GM23338 (cell line): Measurements from ENCODE around the gene PGGT1B. TPM values are rescaled to one million over a fixed set of nuclear protein-coding genes. Genes with fewer than 3 reads are reported as not detected.

ENCODE experiments used
- ATAC-seq: fragments of 200-7000 bp; cut with Tn5 transposase; 3 replicates; pipeline ENCODE4 v1.9.1; 2020
- DNase-seq: peaks from one replicate; pipeline ENCODE4 v3.0.0-alpha.2; 2015; ENCODE audit warnings: low spot score
- H2AFZ ChIP-seq: fragments of 200-600 bp; sonication (generic); 2 replicates; pipeline ENCODE4 v1.8.0; 2016; ENCODE audit warnings: antibody characterized with exemption, mild to moderate bottlenecking, moderate library complexity
- H3F3A ChIP-seq: fragments of 200-600 bp; sonication (generic); replicated peaks from 2 replicates; pipeline ENCODE4 v1.8.0; 2017; ENCODE audit warnings: antibody characterized with exemption, mixed run types, low read depth
- H3K27ac ChIP-seq: fragments of 200-600 bp; sonication (generic); 2 replicates; pipeline ENCODE4 v1.6.1; 2016; ENCODE audit warnings: low read depth
- H3K27me3 ChIP-seq: fragments of 200-600 bp; sonication (generic); 2 replicates; pipeline ENCODE4 v1.8.0; 2016; ENCODE audit warnings: mild to moderate bottlenecking, mixed run types, moderate library complexity; ENCODE audit not compliant: insufficient read depth
- H3K36me3 ChIP-seq: fragments of 200-600 bp; sonication (generic); 2 replicates; pipeline ENCODE4 v1.8.0; 2016; ENCODE audit warnings: mild to moderate bottlenecking; ENCODE audit not compliant: insufficient read depth
- H3K4me1 ChIP-seq: fragments of 200-600 bp; sonication (generic); 2 replicates; pipeline ENCODE4 v1.8.0; 2016; ENCODE audit warnings: mild to moderate bottlenecking, moderate library complexity; ENCODE audit not compliant: insufficient read depth
- H3K4me2 ChIP-seq: fragments of 200-600 bp; sonication (generic); 2 replicates; pipeline ENCODE4 v1.7.1; 2017; ENCODE audit warnings: mixed run types
- H3K4me3 ChIP-seq: fragments of 200-600 bp; sonication (generic); 2 replicates; pipeline ENCODE4 v1.6.1; 2016; ENCODE audit warnings: mixed run types
- H3K79me2 ChIP-seq: fragments of 200-600 bp; sonication (generic); replicated peaks from 2 replicates; pipeline ENCODE4 v1.8.0; 2017; ENCODE audit warnings: mild to moderate bottlenecking; ENCODE audit not compliant: insufficient read depth
- H3K9me2 ChIP-seq: fragments of 200-600 bp; sonication (generic); 2 replicates; pipeline ENCODE4 v1.8.0; 2017; ENCODE audit not compliant: insufficient read depth
- H4K20me1 ChIP-seq: fragments of 200-600 bp; sonication (generic); replicated peaks from 2 replicates; pipeline ENCODE4 v1.8.0; 2017; ENCODE audit warnings: mild to moderate bottlenecking; ENCODE audit not compliant: insufficient read depth
- H3K27ac Mint-ChIP-seq: 2 replicates; pipeline ENCODE4 v1.8.0; 2020; ENCODE audit warnings: inconsistent platforms, mild to moderate bottlenecking, moderate library complexity, mixed read lengths
- H3K27me3 Mint-ChIP-seq: 3 replicates; pipeline ENCODE4 v1.8.0; 2022; ENCODE audit warnings: low read depth, mild to moderate bottlenecking, moderate library complexity, mixed read lengths, inconsistent platforms; ENCODE audit not compliant: insufficient read depth, poor library complexity
- H3K36me3 Mint-ChIP-seq: 3 replicates; pipeline ENCODE4 v1.8.0; 2021; ENCODE audit warnings: low read depth, mild to moderate bottlenecking, inconsistent platforms, moderate library complexity, mixed read lengths
- H3K4me1 Mint-ChIP-seq: 3 replicates; pipeline ENCODE4 v1.8.0; 2020; ENCODE audit warnings: mild to moderate bottlenecking, inconsistent platforms, mixed read lengths
- H3K4me3 Mint-ChIP-seq: 3 replicates; pipeline ENCODE4 v1.8.0; 2021; ENCODE audit warnings: moderate library complexity, mild to moderate bottlenecking, inconsistent platforms, mixed read lengths
- H3K9me3 Mint-ChIP-seq: 3 replicates; pipeline ENCODE4 v1.8.0; 2020; ENCODE audit warnings: moderate library complexity, mild to moderate bottlenecking, inconsistent platforms, mixed read lengths
- CREB1 ChIP-seq: fragments of 250-450 bp; sonication (Bioruptor Pico); IDR thresholded peaks from 2 replicates; pipeline ENCODE4 v1.5.0; 2020; ENCODE audit warnings: low read depth, mild to moderate bottlenecking, moderate library complexity
- EZH2 ChIP-seq: fragments of 200-600 bp; sonication (generic); IDR thresholded peaks from one replicate; pipeline ENCODE4 v1.8.0; 2017; ENCODE audit warnings: antibody characterized with exemption, mild to moderate bottlenecking, low read depth; ENCODE audit not compliant: unreplicated experiment
- EZH2phosphoT487 ChIP-seq: fragments of 200-600 bp; sonication (generic); IDR thresholded peaks from one replicate; pipeline ENCODE4 v1.8.1; 2018; ENCODE audit warnings: antibody characterized with exemption; ENCODE audit not compliant: unreplicated experiment
- NANOG ChIP-seq: IDR thresholded peaks from 2 replicates; pipeline ENCODE4 v1.6.1; 2016; ENCODE audit warnings: antibody characterized with exemption, borderline replicate concordance
- POLR2AphosphoS5 ChIP-seq: IDR thresholded peaks from 2 replicates; pipeline ENCODE4 v1.6.1; 2016; ENCODE audit warnings: antibody characterized with exemption, low read depth
- STAT1 ChIP-seq: IDR thresholded peaks from one replicate; pipeline ENCODE4 v1.6.1; 2016; ENCODE audit warnings: antibody characterized with exemption; ENCODE audit not compliant: unreplicated experiment
- ZNF114 ChIP-seq: fragments of 250-450 bp; sonication (Bioruptor Pico); IDR thresholded peaks from 2 replicates; pipeline ENCODE4 v1.5.0; 2020; ENCODE audit warnings: mild to moderate bottlenecking, moderate library complexity
- ZNF331 ChIP-seq: fragments of 250-450 bp; sonication (Bioruptor Pico); IDR thresholded peaks from 2 replicates; pipeline ENCODE4 v1.5.0; 2020; ENCODE audit warnings: low read depth, mild to moderate bottlenecking, moderate library complexity
- polyA plus RNA-seq: library from polyadenylated mRNA; unstranded; fragments of >200 nt; fragmentation: Nextera tagmentation; extraction: Ambion mirVana; gene quantifications from 2 replicates; pipeline ENCODE4 v1.2.1, GENCODE V29; 2016
- total RNA-seq: library from RNA; depleted of rRNA; stranded (reverse); fragments of >200 nt; shearing (Covaris generic); gene quantifications from 2 replicates; pipeline ENCODE4 v1.2.3, GENCODE V29; 2014
- TF ChIP-seq, protein P1 (sequence below): fragments of 250-450 bp; sonication (Bioruptor Pico); IDR thresholded peaks from 2 replicates; pipeline ENCODE4 v1.5.0; 2020; ENCODE audit warnings: mild to moderate bottlenecking, moderate library complexity
- TF ChIP-seq, protein P2 (sequence below): IDR thresholded peaks from one replicate; pipeline ENCODE4 v1.6.1; 2018; ENCODE audit warnings: antibody characterized with exemption; ENCODE audit not compliant: unreplicated experiment
- TF ChIP-seq, protein P3 (sequence below): IDR thresholded peaks from 2 replicates; pipeline ENCODE4 v1.6.1; 2016; ENCODE audit warnings: antibody characterized with exemption

Gene PGGT1B
- total and polyA plus RNA-seq, 2 experiments from 2014 or later = 8.6 to 12.9 TPM

DNA sequence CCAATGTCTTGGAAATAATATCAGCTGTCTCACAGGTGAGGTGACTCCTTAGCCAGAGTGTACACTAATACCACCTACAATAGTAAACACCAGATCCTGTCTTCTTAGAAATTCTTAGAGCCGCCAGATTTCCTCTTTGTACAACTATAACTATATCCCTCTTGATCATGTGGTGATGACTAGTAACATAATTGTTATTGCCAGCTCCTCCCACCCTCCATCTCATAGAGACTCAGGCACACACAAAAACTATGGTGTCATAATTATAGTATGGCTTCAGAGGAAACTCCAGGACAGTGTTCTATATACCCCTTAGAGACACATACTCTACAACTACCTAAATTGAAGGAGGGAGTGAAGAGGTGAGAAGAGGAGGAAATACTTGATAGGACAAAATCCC, 33.1 kb downstream of the PGGT1B start (continued):
- TF ChIP-seq, protein P1, sequence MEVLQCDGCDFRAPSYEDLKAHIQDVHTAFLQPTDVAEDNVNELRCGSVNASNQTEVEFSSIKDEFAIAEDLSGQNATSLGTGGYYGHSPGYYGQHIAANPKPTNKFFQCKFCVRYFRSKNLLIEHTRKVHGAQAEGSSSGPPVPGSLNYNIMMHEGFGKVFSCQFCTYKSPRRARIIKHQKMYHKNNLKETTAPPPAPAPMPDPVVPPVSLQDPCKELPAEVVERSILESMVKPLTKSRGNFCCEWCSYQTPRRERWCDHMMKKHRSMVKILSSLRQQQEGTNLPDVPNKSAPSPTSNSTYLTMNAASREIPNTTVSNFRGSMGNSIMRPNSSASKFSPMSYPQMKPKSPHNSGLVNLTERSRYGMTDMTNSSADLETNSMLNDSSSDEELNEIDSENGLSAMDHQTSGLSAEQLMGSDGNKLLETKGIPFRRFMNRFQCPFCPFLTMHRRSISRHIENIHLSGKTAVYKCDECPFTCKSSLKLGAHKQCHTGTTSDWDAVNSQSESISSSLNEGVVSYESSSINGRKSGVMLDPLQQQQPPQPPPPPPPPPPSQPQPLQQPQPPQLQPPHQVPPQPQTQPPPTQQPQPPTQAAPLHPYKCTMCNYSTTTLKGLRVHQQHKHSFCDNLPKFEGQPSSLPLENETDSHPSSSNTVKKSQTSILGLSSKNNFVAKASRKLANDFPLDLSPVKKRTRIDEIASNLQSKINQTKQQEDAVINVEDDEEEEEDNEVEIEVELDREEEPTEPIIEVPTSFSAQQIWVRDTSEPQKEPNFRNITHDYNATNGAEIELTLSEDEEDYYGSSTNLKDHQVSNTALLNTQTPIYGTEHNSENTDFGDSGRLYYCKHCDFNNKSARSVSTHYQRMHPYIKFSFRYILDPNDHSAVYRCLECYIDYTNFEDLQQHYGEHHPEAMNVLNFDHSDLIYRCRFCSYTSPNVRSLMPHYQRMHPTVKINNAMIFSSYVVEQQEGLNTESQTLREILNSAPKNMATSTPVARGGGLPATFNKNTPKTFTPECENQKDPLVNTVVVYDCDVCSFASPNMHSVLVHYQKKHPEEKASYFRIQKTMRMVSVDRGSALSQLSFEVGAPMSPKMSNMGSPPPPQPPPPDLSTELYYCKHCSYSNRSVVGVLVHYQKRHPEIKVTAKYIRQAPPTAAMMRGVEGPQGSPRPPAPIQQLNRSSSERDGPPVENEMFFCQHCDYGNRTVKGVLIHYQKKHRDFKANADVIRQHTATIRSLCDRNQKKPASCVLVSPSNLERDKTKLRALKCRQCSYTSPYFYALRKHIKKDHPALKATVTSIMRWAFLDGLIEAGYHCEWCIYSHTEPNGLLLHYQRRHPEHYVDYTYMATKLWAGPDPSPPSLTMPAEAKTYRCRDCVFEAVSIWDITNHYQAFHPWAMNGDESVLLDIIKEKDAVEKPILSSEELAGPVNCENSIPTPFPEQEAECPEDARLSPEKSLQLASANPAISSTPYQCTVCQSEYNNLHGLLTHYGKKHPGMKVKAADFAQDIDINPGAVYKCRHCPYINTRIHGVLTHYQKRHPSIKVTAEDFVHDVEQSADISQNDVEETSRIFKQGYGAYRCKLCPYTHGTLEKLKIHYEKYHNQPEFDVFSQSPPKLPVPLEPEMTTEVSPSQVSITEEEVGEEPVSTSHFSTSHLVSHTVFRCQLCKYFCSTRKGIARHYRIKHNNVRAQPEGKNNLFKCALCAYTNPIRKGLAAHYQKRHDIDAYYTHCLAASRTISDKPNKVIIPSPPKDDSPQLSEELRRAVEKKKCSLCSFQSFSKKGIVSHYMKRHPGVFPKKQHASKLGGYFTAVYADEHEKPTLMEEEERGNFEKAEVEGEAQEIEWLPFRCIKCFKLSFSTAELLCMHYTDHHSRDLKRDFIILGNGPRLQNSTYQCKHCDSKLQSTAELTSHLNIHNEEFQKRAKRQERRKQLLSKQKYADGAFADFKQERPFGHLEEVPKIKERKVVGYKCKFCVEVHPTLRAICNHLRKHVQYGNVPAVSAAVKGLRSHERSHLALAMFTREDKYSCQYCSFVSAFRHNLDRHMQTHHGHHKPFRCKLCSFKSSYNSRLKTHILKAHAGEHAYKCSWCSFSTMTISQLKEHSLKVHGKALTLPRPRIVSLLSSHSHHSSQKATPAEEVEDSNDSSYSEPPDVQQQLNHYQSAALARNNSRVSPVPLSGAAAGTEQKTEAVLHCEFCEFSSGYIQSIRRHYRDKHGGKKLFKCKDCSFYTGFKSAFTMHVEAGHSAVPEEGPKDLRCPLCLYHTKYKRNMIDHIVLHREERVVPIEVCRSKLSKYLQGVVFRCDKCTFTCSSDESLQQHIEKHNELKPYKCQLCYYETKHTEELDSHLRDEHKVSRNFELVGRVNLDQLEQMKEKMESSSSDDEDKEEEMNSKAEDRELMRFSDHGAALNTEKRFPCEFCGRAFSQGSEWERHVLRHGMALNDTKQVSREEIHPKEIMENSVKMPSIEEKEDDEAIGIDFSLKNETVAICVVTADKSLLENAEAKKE (CRISPR knock-in tag) = no peak
- no peak for TF ChIP-seq ZNF114
- no peak for TF ChIP-seq CREB1 (CRISPR knock-in tag)
- TF ChIP-seq ZNF331 (CRISPR knock-in tag) = no peak
- no peak for TF ChIP-seq STAT1

DNA sequence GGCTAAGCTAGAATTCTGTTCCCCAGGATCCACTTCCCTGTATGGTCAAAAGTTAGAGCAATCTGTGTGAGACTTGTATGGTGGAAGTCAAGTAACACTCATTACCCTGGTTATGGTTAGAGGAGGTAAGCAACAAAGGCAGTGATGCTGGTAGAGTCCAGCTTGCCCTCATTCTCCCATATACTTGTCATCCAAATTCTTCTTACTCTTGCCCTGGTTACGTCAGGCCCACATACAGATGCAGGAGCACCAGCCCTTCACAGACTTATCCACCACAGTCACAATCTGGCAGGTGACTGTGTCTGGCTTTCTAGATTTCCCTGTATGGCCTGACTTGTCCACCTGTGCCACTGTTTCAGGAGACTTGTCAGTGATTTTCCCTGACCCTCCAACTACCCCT, 35.4 kb downstream of the PGGT1B start:
- Mint-ChIP-seq H3K27ac (no peak overlapping the region), H3K9me3 (no peaks in the 10 kb centered on the region), H3K4me3 (no peak overlapping the region), H3K4me1 (no peaks in the 10 kb centered on the region), H3K27me3 (no peaks in the 10 kb centered on the region), H3K36me3 (peaks cover 10% of the 10 kb centered on the region; the same call in 2 of the 3 replicates)
- Histone ChIP-seq H3K27ac (no peak overlapping the region), H3K27me3 (no peaks in the 10 kb centered on the region), H2AFZ (no peak overlapping the region), H3K9me2 (no peaks in the 10 kb centered on the region), H3K4me3 (no peak overlapping the region), H3F3A (no peaks in the 10 kb centered on the region), H3K4me2 (no peak overlapping the region), H3K79me2 (no peaks in the 10 kb centered on the region), H4K20me1 (no peaks in the 10 kb centered on the region), H3K4me1 (no peaks in the 10 kb centered on the region), H3K36me3 (no peaks in the 10 kb centered on the region)
- DNase-seq (no peak), ATAC-seq (no peak)
- TF ChIP-seq STAT1 (no peak), CREB1 (CRISPR knock-in tag) (no peak), NANOG (no peak), POLR2AphosphoS5 (no peak), ZNF114 (no peak), ZNF331 (CRISPR knock-in tag) (no peak), EZH2phosphoT487 (no peak), EZH2 (no peak)
- TF ChIP-seq, protein P2, sequence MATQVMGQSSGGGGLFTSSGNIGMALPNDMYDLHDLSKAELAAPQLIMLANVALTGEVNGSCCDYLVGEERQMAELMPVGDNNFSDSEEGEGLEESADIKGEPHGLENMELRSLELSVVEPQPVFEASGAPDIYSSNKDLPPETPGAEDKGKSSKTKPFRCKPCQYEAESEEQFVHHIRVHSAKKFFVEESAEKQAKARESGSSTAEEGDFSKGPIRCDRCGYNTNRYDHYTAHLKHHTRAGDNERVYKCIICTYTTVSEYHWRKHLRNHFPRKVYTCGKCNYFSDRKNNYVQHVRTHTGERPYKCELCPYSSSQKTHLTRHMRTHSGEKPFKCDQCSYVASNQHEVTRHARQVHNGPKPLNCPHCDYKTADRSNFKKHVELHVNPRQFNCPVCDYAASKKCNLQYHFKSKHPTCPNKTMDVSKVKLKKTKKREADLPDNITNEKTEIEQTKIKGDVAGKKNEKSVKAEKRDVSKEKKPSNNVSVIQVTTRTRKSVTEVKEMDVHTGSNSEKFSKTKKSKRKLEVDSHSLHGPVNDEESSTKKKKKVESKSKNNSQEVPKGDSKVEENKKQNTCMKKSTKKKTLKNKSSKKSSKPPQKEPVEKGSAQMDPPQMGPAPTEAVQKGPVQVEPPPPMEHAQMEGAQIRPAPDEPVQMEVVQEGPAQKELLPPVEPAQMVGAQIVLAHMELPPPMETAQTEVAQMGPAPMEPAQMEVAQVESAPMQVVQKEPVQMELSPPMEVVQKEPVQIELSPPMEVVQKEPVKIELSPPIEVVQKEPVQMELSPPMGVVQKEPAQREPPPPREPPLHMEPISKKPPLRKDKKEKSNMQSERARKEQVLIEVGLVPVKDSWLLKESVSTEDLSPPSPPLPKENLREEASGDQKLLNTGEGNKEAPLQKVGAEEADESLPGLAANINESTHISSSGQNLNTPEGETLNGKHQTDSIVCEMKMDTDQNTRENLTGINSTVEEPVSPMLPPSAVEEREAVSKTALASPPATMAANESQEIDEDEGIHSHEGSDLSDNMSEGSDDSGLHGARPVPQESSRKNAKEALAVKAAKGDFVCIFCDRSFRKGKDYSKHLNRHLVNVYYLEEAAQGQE = no peak
- TF ChIP-seq, protein P3, sequence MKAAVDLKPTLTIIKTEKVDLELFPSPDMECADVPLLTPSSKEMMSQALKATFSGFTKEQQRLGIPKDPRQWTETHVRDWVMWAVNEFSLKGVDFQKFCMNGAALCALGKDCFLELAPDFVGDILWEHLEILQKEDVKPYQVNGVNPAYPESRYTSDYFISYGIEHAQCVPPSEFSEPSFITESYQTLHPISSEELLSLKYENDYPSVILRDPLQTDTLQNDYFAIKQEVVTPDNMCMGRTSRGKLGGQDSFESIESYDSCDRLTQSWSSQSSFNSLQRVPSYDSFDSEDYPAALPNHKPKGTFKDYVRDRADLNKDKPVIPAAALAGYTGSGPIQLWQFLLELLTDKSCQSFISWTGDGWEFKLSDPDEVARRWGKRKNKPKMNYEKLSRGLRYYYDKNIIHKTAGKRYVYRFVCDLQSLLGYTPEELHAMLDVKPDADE = no peak
